ENCODE data around the gene TPO. TPM values are rescaled to one million over a fixed set of nuclear protein-coding genes. Genes with fewer than 3 reads are reported as not detected.
"Not testable (repeated sequence)": the region's sequence is repeated elsewhere in the genome, so short reads cannot be mapped to it uniquely, and the experiment has no call there.

TPO gene
- polyA plus RNA-seq, 12 donors: 0.21 to 0.79 (median 0.30) TPM; not detected in 3

GRCh38 chr2:1405124-1405523, 8.1 kb upstream of the TPO start:
- DNase-seq: no peak

- DNase-seq: no peak
Observed at GRCh38 chr2:1405967-1406366, 7.3 kb upstream of the TPO start.

- DNase-seq: no peak
Observed at GRCh38 chr2:1406434-1406833, 6.8 kb upstream of the TPO start.

GRCh38 chr2:1407950-1408675, 5.2 kb upstream of the TPO start:
- no peak for DNase-seq

- DNase-seq: no peak
Observed at GRCh38 chr2:1414121-1414520, 858 bp downstream of the TPO start.

GRCh38 chr2:1414901-1415300, 1.6 kb downstream of the TPO start:
- DNase-seq: not testable (repeated sequence)

GRCh38 chr2:1415501-1415900, 2.2 kb downstream of the TPO start:
- DNase-seq: no peak

- DNase-seq: no peak
Observed at GRCh38 chr2:1418566-1418965, 5.3 kb downstream of the TPO start.

- DNase-seq: no peak
Observed at GRCh38 chr2:1420746-1421480, 7.7 kb downstream of the TPO start.

GRCh38 chr2:1421731-1422130, 8.5 kb downstream of the TPO start:
- DNase-seq: no peak

GRCh38 chr2:1422131-1422530, 8.9 kb downstream of the TPO start:
- DNase-seq: no peak

GRCh38 chr2:1422716-1423285, 9.5 kb downstream of the TPO start:
- DNase-seq: no peak

- DNase-seq: no peak
Observed at GRCh38 chr2:1427086-1427485, 13.8 kb downstream of the TPO start.

GRCh38 chr2:1429895-1430294, 16.6 kb downstream of the TPO start:
- no peak for DNase-seq

- DNase-seq: no peak
Observed at GRCh38 chr2:1430491-1430890, 17.2 kb downstream of the TPO start.

- DNase-seq: no peak
Observed at GRCh38 chr2:1431886-1432400, 18.7 kb downstream of the TPO start.

GRCh38 chr2:1432726-1433125, 19.5 kb downstream of the TPO start:
- DNase-seq: no peak

- no peak for DNase-seq
Observed at GRCh38 chr2:1436369-1436768, 23.1 kb downstream of the TPO start.

- no peak for DNase-seq
Observed at GRCh38 chr2:1437101-1437500, 23.8 kb downstream of the TPO start.

GRCh38 chr2:1437537-1437936, 24.3 kb downstream of the TPO start:
- DNase-seq: no peak

GRCh38 chr2:1438972-1439371, 25.7 kb downstream of the TPO start:
- DNase-seq: no peak

- no peak for DNase-seq
Observed at GRCh38 chr2:1440581-1440980, 27.3 kb downstream of the TPO start.

GRCh38 chr2:1446301-1446700, 33.0 kb downstream of the TPO start:
- no peak for DNase-seq
